Left cardiac atrium (tissue), 4 donors: ENCODE measurements around the gene MEG3. TPM values are rescaled to one million over a fixed set of nuclear protein-coding genes. Genes with fewer than 3 reads are reported as not detected.
A peak's percentile ranks its signal among the peaks of the same experiment; 100 is the strongest.
"Not testable (repeated sequence)": the region's sequence is repeated elsewhere in the genome, so short reads cannot be mapped to it uniquely, and the experiment has no call there.

Experiments used
- ATAC-seq, 2 donors: fragments of 200-7000 bp; cut with Tn5 transposase; one replicate each; pipeline ENCODE4 v1.9.1; 2020; ENCODE audit warnings: mild to moderate bottlenecking in 2 of 2, moderate library complexity in 2 of 2
- DNase-seq: peaks from one replicate; pipeline ENCODE4 v3.0.0-alpha.2; 2020
- intact Hi-C, 2 donors: fragments of 100-400 bp; cut with DNase I; formaldehyde crosslinking; loops; one replicate each; pipeline versions ENCODE4 v1.14.1 to v1.15.1; 2022 to 2023
- total RNA-seq, 2 donors: library from RNA; stranded (reverse); fragmentation: NEBNext Ultra II Directional; extraction: Animal tissue kit (Norgen Biotek cat#: 25700); gene quantifications; one replicate each; pipeline ENCODE4 v1.2.1, GENCODE V29; 2021
- donor health status: DM: no; HTN: yes; CAD: no.
- donor health status: DM: no; HTN: yes; CAD: no; lungs with severe emphysema.
- donor health status: DM: yes; HTN: yes; CAD: no.
- donor health status: Dilated cardiomyopathy.

The MEG3 gene
- total RNA-seq, 2 donors from 2014 or later, result 24.7 to 26.3 TPM

DNA sequence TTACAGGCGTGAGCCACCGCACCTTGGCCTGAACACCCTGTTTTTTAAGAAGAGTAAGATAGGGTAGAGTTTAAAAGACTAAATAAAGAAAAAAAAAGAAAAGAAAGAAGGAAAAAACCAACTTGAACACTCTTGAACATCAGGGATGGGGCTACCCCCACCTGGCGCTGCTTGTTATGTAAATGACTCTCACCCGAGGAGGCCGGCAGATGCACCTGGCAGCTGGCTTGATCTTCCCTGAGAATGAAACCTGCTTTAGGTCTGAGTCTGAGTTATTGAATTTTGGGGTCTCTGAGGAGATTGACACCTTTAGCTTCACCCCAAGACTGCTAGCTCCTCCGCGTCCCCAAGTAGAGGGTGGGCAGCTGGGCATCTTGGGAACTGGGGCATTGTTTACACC, 15.5 kb upstream of the MEG3 start:
- ATAC-seq, result no peak
- DNase-seq, result no peak
- intact Hi-C loops, result no loop called here

- DNase-seq (no peak), ATAC-seq (no peak)
- intact Hi-C loops, result no loop called here
Measured at GRCh38 chr14:100810861-100811461, 15.0 kb upstream of the MEG3 start.

- intact Hi-C loops, result no loop called here
- no peak for DNase-seq
- ATAC-seq, result no peak
Measured at GRCh38 chr14:100813291-100813690, 12.6 kb upstream of the MEG3 start.

DNA sequence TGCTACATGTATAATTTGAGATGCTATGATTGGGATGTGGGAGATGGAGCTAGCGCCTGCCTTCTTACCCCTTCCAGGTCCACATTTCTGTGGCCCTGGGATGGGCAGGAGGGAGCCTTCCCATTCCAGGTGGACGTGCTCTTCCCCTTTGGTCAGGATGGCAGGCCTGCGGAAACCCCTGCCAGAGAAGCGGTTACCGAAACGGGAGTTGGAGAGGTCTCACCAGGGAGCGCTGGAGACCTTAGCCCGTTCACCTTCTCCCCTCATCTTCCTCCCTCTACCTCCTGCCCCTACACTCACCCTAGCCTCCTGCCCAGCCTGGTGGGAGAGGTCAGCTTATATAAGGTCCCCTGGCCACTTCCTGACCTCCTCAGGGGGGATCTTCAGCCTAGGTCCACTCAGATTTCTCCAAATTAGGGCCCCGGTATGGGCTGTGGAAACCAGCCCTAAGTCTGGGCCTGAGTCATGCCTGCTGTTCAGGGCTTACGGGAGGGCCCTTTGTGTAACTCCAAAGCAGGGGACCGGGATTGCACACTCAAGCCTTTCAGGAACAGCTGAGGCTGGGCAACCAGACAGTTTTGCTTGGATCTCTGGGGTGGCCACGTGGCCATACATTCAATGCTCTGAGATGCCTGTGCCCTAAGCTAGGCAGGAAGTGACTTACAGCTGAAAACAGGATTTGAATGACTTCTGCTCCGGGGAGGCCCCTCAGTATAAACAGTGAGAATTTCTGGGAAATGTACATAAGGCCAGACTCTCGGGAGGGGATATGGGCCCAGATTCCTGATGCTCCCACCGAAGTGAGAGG, 10.2 kb upstream of the MEG3 start:
- intact Hi-C loops, result no loop called here
- no peak for ATAC-seq
- no peak for DNase-seq

DNA sequence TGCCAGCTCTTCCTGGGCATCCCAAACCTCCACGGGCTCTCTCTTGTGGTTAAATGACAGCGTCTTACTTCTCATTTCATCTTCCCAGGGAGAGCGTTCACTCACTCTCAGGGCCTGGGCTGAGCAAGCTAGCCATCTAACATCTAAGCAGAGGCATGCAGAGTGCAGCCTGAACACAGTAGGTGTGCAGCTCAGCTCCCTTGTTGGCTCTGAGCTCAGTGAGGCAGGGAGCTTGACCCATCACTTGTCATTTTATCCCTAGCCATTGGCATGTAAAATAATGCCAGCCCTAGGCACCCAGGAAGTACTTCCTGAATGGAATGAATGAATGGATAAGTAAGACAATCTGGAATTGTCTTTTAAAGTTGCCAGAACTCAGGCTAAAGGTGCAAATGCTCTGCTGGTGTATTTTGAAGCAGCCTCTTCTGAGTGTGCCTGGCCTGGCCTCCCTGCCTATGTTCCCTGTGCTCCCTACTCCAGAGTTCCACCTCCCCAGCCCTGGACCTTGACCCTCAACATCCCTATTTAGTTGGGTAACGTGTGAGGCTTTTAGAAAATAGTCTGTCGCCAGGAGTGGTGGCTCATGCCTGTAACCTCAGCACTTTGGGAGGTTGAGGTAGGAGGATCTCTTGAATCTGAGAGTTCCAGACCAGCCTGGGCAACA, 9.5 kb upstream of the MEG3 start:
- no peak for ATAC-seq
- intact Hi-C loops, result no loop called here

DNA sequence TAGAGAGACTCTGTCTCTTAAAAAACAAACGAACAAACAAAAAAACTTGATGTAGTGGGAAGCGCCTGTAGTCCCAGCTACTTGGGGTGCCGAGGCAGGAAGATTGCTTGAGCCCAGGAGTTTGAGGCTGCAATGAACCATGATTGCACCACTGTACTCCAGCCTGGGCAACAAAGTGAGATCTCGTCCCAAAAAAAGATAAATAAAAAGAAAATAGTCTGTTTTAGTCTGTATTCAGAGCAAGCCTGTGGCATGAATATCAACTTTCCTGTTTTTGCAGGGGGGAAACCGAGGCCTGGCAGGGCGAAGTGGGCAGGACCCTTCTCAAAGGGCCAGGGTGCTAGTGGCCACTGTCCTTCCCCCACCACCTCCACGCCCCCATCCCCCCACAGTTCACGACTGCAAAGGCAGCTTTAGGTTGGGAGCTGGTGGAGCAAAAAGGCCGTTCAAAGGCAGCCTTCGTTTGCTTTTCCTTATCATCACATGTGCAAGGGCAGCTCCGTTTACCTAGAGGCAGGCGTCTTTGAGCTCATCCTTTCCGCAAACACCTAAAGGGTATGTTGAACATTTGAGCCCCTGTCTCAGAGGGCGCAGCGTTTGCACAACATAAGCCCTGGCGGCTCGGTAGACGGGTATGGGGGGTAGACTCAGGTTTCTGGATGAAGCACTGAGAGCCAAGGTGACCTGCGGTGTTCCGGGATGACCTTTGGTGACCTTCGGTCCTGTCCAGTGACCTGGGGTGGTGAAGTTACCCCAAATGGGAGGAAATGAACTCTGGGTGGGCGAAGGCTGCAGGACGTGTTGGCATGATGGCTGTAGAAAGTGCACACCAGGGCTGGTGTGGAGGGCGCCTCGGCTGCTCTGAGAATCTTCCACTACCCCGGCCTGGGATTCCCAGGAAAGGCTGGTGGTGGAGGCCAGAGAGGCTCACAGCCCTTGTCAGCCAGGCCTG, 8.7 kb upstream of the MEG3 start:
- DNase-seq, result no peak
- no peak for ATAC-seq
- intact Hi-C loops, result no loop called here

More for the DNA sequence above, 9.5 kb upstream of the MEG3 start:
- DNase-seq, result no peak

GRCh38 chr14:100818221-100818699, 7.7 kb upstream of the MEG3 start:
- DNase-seq (no peak), ATAC-seq (no peak)
- intact Hi-C loops, result no loop called here

GRCh38 chr14:100818923-100819322, 7.0 kb upstream of the MEG3 start:
- intact Hi-C loops, ATAC-seq, DNase-seq: not testable (repeated sequence)

DNA sequence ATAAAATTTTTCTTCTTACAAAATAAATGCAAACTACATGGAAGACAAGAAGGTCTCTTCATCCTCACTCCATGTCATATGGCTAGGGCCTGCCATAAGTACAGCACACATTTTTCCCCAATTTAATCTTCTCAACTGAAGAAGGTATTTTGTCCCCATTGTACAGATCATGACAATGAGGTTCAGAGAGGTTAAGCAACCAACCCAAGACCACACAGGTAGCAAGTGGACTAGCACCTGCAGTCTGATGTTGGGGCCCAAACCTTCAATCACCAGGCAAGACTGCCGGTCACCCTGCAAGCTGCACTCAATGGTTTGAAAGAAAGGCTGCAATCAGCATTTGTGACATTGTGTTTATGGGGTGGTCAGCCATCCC, 6.5 kb upstream of the MEG3 start:
- ATAC-seq, result no peak
- intact Hi-C loops, result no loop called here
- no peak for DNase-seq

DNA sequence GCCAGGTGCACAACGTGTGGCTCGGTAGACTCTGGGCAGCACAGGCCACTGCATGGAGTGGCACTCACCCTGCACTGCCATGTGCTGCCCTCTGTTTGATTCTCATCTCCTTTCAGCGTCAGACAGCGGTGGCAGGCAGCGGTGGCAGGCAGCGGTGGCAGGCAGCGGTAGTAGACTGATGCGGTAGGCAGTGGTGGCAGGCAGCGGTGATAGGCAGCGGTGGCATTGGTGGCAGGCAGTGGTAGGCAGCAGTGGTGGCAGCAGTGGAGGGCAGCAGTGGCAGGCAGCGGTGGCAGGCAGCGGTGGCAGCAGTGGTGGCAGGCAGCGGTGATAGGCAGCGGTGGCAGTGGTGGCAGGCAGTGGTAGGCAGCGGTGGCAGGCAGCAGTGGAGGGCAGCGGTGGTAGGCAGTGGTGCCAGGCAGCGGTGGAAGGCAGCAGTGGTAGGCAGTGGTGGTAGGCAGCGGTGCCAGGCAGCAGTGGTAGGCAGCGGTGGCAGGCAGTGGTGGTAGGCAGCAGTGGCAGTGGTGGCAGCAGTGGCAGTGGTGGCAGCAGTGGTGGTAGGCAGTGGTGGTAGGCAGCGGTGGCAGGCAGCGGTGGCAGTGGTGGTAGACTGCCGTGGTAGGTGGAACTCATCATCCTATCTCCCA, 6.0 kb upstream of the MEG3 start:
- ATAC-seq, result no peak

DNA sequence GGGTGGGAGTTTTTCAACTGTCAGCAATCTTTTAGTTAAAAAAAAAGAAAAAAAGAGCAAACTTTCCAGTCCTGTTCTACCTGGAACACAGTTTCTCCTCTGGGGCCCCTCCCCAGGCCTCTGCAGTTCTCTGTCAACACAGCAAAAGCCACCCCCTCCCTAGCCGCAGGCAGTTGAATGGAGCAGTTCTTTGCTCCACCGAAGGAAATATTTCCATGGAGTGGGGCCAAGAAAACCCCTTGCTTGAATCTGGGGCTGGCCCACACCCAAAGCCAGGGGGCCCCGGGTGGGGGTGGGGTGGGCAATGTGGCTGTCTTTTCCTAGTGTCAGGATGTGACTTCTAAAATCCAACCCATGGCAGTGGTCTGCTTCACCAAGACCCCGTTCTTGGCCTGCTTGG, 5.0 kb upstream of the MEG3 start:
- intact Hi-C loops, result no loop called here
- ATAC-seq (no peak), DNase-seq (no peak)

More for the DNA sequence above, 6.0 kb upstream of the MEG3 start:
- intact Hi-C loops, result no loop called here
- no peak for DNase-seq

GRCh38 chr14:100822013-100822412, 3.9 kb upstream of the MEG3 start:
- intact Hi-C loops, result no loop called here
- ATAC-seq (no peak), DNase-seq (no peak)

- intact Hi-C loops, result no loop called here
- DNase-seq (no peak), ATAC-seq (no peak)
Measured at GRCh38 chr14:100822532-100823296, 3.2 kb upstream of the MEG3 start.

DNA sequence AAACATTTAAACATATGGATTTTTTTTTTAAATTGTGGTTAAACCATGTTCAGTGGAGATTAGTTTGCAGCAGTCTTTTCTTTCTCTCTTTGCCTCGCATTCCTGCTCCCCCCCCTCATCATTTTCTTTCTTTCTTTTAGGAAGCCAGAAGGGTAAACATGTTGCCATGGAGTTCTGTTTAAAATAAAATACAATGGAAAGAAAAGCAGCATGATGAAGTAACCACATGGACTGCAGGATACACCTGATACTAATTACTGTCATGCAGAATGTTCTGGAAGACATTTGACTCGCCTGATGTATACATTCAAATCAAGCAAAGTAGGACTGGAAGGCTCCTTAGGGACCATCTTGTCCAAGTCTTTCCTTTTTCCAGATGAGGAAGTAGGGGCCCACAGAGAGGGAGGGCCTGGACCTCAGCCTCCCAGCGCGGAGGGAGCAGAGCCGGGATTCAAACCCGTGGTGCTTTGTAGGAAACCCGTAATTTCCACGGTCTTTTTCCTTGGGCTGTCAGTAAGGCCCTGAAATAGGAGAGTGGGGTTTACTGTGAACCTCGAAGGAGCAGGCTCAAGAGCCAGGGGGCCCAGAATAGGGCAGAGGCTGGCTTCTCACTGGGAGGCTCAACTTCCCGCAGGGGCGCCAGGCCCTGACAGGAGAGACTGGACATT, 2.4 kb upstream of the MEG3 start:
- no peak for DNase-seq
- intact Hi-C loops, result no loop called here
- no peak for ATAC-seq

- ATAC-seq (peak; percentile 61 to 70), DNase-seq (peak; percentile 60)
- intact Hi-C loops, result no loop called here
Measured at GRCh38 chr14:100824091-100824551, 1.8 kb upstream of the MEG3 start.

DNA sequence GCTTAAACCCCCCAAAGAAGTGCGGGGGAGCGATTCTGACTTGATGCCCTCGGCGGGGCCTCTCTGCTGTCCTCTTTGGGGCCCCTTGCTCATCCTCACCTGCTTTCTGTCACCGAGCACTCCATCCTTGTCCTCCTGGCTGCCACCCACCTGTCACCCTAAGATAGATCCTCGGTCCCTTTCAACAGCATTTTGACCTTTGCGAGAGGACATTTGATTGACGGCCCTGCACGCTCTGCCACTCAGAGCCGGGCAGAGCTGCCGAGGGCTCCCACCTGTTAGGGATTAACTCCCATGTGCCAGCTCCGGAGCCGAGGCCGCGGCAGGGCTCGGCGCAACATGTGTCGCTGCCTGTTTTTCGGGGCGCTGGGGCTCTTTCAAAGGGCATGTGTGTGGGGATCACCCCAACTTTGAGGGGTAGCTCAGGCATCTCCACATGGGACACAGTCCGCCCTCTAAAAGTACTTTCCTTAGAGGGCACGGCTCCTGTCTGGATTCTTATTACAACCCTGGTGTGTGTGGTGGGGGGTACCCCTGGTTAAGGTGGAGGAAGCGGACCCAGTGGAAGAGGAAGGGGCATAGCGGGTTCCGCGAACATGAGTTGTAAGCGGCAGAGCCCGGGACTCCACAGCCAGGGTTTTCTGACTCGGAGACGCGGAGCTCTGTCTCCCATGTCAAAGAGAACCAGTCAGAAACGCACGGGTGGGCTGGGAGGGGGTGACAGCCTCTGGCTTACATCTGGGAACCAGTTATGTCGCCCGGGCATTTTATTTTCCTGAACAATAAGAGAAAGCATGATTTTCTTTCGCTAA, 811 bp upstream of the MEG3 start:
- DNase-seq (no peak), ATAC-seq (no peak)
- intact Hi-C loops, result no loop called here
